Ovary (tissue), 3 donors: ENCODE data around the gene SLIT3.

Experiments used
- CTCF ChIP-seq, 3 donors: fragments of 450-650 bp in 2 of 3; fragments of 200-600 bp in 1 of 3; IDR thresholded peaks; one replicate each; pipeline versions ENCODE4 v1.5.1 to v1.8.0; 2016 to 2022; ENCODE audit warnings: antibody characterized with exemption in 3 of 3, mild to moderate bottlenecking in 1 of 3
- EP300 ChIP-seq: sonication (generic); formaldehyde crosslinking; IDR thresholded peaks from one replicate; pipeline ENCODE4 v1.6.1; 2017; ENCODE audit warnings: antibody characterized with exemption
- POLR2A ChIP-seq: fragments of 450-650 bp; IDR thresholded peaks from one replicate; pipeline ENCODE4 v1.6.1; 2017; ENCODE audit warnings: antibody characterized with exemption, mild to moderate bottlenecking, moderate library complexity
- donor health status: DM: no; HTN: no; CAD: no.

- TF ChIP-seq CTCF (IDR thresholded peaks at IDR 0.05) (no peak), POLR2A (no peak), EP300 (no peak)
Measured at GRCh38 chr5:168995024-168995423, 305.9 kb downstream of the SLIT3 start.
